D721Med (cell line): ENCODE results near the gene MDFI.
"Not testable (repeated sequence)": the region's sequence is repeated elsewhere in the genome, so short reads cannot be mapped to it uniquely, and the experiment has no call there.

ENCODE experiments used
- DNase-seq: peaks from one replicate; pipeline ENCODE4 v3.0.0; 2011; ENCODE audit warnings: low spot score; ENCODE audit not compliant: insufficient read length
- FAIRE-seq: peaks from 2 replicates; lab custom pipeline; 2011; peaks lifted over from hg19 to GRCh38; lab: Jason Lieb, UNC
- CTCF ChIP-seq: IDR thresholded peaks from 2 replicates; pipeline ENCODE4 v1.5.1; 2012; ENCODE audit warnings: mild to moderate bottlenecking, control low read depth; ENCODE audit not compliant: insufficient read depth; ENCODE audit errors: missing control alignments

MDFI gene

GRCh38 chr6:41615311-41615710 is 23.0 kb upstream of the MDFI start:
- DNase-seq, result no peak
- no peak for FAIRE-seq

DNA sequence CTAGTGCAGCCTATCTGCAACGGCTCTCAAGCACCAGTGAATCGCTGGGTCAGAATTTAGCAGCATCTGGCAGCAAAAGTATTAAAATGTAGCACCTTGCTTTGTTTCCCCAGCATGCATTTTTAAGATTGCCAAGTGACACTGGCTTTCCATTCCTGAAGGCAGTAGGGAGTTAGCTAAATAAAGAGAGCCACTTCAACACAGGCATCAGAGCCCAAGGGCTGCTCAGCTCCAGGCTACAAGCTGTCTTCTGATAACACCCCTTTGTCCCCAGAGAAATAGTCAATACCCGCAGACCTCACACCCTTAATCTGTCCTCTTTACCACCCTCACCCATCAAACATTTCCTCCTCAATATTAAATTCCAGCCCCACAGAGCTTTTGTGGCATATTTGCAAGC is 19.7 kb upstream of the MDFI start:
- DNase-seq (no peak), FAIRE-seq (no peak)
- TF ChIP-seq CTCF, result no peak

More at GRCh38 chr6:41615311-41615710, 23.0 kb upstream of the MDFI start:
- no peak for TF ChIP-seq CTCF

DNA sequence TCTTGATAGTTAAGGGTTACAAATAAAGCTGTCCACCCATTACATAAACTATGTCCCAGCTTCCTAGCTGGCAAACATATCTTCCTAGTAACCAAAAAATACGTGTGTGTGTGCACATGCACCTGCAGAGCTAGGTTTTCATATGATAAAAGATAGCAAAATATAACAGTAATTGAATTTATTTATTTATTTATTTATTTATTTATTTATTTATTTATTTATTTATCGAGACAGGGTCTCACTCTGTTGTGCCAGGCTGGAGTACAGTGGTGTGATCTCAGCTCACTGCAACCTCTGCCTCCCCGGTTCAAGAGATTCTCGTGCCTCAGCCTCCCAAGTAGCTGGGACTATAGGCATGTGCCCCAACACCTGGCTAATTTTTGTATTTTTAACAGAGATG is 19.1 kb upstream of the MDFI start:
- DNase-seq, FAIRE-seq: not testable (repeated sequence)

GRCh38 chr6:41621367-41621766 is 16.9 kb upstream of the MDFI start:
- no peak for TF ChIP-seq CTCF
- no peak for FAIRE-seq
- no peak for DNase-seq

GRCh38 chr6:41621802-41622201 is 16.5 kb upstream of the MDFI start:
- no peak for FAIRE-seq
- TF ChIP-seq CTCF, result no peak
- no peak for DNase-seq

GRCh38 chr6:41622206-41622988 is 15.9 kb upstream of the MDFI start:
- FAIRE-seq (no peak), DNase-seq (no peak)
- TF ChIP-seq CTCF, result no peak

GRCh38 chr6:41623330-41623729 is 14.9 kb upstream of the MDFI start:
- no peak for TF ChIP-seq CTCF
- DNase-seq, result no peak
- no peak for FAIRE-seq
